Measurements from ENCODE around the gene POLG. TPM values are rescaled to one million over a fixed set of nuclear protein-coding genes. Genes with fewer than 3 reads are reported as not detected.

The POLG gene
- total RNA-seq, 1 experiment from 2014 or later = 63.1 TPM

DNA sequence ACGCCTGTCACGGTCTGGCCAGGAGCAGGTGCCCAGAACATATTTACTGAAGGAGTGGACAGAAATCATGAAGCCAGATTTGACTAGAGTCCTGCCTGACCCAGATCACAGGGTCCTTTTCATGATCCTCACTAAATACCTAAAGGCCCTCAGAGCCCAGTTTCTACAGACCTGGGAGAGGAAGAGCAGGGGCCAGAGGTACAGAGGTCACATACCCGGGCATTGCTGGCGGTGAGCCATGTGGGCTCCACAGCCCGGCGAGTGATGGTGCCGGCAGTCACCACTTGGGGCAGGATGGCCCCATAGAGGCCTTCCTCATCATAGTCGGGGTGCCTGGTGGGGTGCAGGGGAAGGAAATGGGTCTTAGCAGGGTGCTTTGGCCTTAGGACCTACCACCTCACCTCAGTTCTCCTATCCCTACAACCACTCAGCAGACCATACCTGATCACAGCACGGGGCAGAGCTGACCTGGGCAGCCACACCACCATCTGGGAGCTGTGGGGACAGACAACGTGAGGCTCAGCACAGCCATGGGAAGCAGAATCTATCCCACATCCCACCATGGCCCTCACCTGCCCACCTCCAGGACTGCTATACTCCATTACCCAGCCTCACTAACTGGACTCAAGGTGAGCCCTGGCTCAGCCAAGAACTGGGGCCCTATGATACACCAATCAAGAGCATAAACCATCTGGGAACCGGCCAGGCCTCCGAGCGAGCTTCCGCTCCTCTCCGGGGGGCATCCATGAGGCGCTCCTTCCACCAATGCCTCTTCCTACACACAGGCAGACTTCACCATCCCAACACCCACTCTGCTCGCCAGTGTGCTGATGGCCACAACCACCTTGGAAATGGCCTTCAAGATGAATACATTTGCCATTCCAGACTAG lies 12.9 kb downstream of the POLG start:
- Mint-ChIP-seq H3K9me3 (ENCODE audit: unreplicated experiment) (no peaks in the 10 kb centered on the region), H3K36me3 (ENCODE audit: insufficient read depth, unreplicated experiment) (peaks cover 89% of the 10 kb centered on the region), H3K4me1 (ENCODE audit: low read depth, unreplicated experiment) (no peaks in the 10 kb centered on the region), H3K27me3 (ENCODE audit: insufficient read depth, unreplicated experiment) (no peaks in the 10 kb centered on the region), H3K27ac (ENCODE audit: unreplicated experiment) (no peak overlapping the region), H3K4me3 (ENCODE audit: unreplicated experiment) (no peak overlapping the region)
- no peaks in the 10 kb centered on the region for H3K27me3 ChIP-seq (replicated peaks; ENCODE audit: control insufficient read depth, insufficient read depth, low read length)
- H3K4me3 ChIP-seq (ENCODE audit: low read depth, low read length) = no peak overlapping the region
- TF ChIP-seq, protein P1, sequence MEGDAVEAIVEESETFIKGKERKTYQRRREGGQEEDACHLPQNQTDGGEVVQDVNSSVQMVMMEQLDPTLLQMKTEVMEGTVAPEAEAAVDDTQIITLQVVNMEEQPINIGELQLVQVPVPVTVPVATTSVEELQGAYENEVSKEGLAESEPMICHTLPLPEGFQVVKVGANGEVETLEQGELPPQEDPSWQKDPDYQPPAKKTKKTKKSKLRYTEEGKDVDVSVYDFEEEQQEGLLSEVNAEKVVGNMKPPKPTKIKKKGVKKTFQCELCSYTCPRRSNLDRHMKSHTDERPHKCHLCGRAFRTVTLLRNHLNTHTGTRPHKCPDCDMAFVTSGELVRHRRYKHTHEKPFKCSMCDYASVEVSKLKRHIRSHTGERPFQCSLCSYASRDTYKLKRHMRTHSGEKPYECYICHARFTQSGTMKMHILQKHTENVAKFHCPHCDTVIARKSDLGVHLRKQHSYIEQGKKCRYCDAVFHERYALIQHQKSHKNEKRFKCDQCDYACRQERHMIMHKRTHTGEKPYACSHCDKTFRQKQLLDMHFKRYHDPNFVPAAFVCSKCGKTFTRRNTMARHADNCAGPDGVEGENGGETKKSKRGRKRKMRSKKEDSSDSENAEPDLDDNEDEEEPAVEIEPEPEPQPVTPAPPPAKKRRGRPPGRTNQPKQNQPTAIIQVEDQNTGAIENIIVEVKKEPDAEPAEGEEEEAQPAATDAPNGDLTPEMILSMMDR (IDR thresholded peaks at IDR 0.05; ENCODE audit: insufficient read depth in 1 of 2, low read depth in 1 of 2, low read length in 1 of 2, severe bottlenecking in 1 of 2, unreplicated experiment in 1 of 2) = no peak
- intact Hi-C loops (cut with micrococcal nuclease; ENCODE audit: unreplicated experiment) = no loop called here
- ChIA-PET CTCF (interaction anchor here (0.5 kb wide), 1 partner anchor 242 kb away, joined by 3 read pairs; no protein-coding TSS in a partner anchor), POLR2A (no interaction called here)
- H3K36me3 ChIP-seq (ENCODE audit: control insufficient read depth, insufficient read depth, low read length) = peaks cover 7% of the 10 kb centered on the region
- DNase-seq = no peak
- no peaks in the 10 kb centered on the region for H3K4me1 ChIP-seq
- no TSS peak for BruUV-seq (replicated peaks)
- no peaks in the 10 kb centered on the region for H3K9me3 ChIP-seq

DNA sequence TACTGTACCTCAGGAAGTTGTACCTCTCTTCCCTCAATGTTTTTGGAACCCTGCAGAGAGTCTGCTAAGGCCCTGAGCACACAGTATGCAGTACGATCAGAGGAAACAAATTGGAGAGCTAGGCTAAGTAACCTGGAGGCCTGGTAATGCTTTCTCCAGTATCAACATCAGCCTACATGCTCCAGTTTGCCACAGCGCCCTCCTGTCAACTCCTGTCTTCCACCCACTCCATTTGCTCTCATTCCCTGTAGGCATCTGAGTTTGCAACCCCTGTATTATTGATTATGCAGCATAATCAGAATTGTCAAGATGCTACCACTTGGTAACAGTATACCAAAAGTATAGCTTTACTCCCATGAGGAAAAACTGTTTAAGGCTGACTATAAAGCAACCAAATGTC lies 14.4 kb downstream of the POLG start:
- POLR2A ChIA-PET = no interaction called here
- intact Hi-C loops (cut with micrococcal nuclease; ENCODE audit: unreplicated experiment) = no loop called here
- H3K4me3 Mint-ChIP-seq (ENCODE audit: unreplicated experiment) = no peak overlapping the region

DNA sequence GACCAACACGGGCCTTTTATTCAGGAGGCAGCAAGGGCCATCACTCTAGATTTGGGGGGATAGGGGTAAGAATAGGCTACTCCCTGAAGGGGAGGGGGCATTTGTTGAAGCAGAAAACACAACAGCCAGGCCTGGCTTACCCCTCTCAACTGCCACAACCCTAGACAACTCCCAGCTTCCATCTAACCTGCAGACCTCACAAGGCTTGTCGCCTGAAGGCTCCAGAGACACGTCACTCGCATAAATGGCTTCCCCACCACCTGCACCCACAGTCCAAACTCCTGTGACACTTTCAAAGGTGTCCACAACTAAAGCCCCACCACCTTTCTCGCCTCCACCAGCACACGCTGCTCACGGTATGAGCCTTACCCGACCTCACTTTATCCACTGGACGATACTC lies 14.9 kb downstream of the POLG start:
- DNase-seq = no peak
- ChIA-PET CTCF (interaction anchor here (0.6 kb wide), 1 partner anchor 277 kb away, joined by 4 read pairs; no protein-coding TSS in a partner anchor), POLR2A (no interaction called here)
- H3K36me3 Mint-ChIP-seq (ENCODE audit: insufficient read depth, unreplicated experiment) = peaks cover 95% of the 10 kb centered on the region
- TF ChIP-seq, protein P1 (IDR thresholded peaks at IDR 0.05; ENCODE audit: insufficient read depth in 1 of 2, low read depth in 1 of 2, low read length in 1 of 2, severe bottlenecking in 1 of 2, unreplicated experiment in 1 of 2) = no peak
- no peaks in the 10 kb centered on the region for H3K9me3 ChIP-seq
- H3K4me3 ChIP-seq (ENCODE audit: low read depth, low read length) = no peak overlapping the region
- no peaks in the 10 kb centered on the region for H3K9me3 Mint-ChIP-seq (ENCODE audit: unreplicated experiment)
- H3K27ac Mint-ChIP-seq (ENCODE audit: unreplicated experiment) = no peak overlapping the region
- no peaks in the 10 kb centered on the region for H3K4me1 ChIP-seq
- BruUV-seq (replicated peaks) = no TSS peak
- peaks cover 5% of the 10 kb centered on the region for H3K36me3 ChIP-seq (ENCODE audit: control insufficient read depth, insufficient read depth, low read length)
- no peaks in the 10 kb centered on the region for H3K27me3 ChIP-seq (replicated peaks; ENCODE audit: control insufficient read depth, insufficient read depth, low read length)
- intact Hi-C loops (cut with micrococcal nuclease; ENCODE audit: unreplicated experiment) = no loop called here
- no peaks in the 10 kb centered on the region for H3K27me3 Mint-ChIP-seq (ENCODE audit: insufficient read depth, unreplicated experiment)
- H3K4me1 Mint-ChIP-seq (ENCODE audit: low read depth, unreplicated experiment) = peaks cover 9% of the 10 kb centered on the region
- H3K4me3 Mint-ChIP-seq (ENCODE audit: unreplicated experiment) = no peak overlapping the region

More for the DNA sequence above, 14.4 kb downstream of the POLG start:
- H3K4me1 ChIP-seq = no peaks in the 10 kb centered on the region
- peaks cover 94% of the 10 kb centered on the region for H3K36me3 Mint-ChIP-seq (ENCODE audit: insufficient read depth, unreplicated experiment)
- no peaks in the 10 kb centered on the region for H3K27me3 Mint-ChIP-seq (ENCODE audit: insufficient read depth, unreplicated experiment)
- H3K9me3 ChIP-seq = no peaks in the 10 kb centered on the region
- H3K9me3 Mint-ChIP-seq (ENCODE audit: unreplicated experiment) = no peaks in the 10 kb centered on the region
- DNase-seq = no peak
- CTCF ChIA-PET = interaction anchor here (0.6 kb wide), 1 partner anchor 277 kb away, joined by 4 read pairs; no protein-coding TSS in a partner anchor
- BruUV-seq (replicated peaks) = no TSS peak
- no peak overlapping the region for H3K27ac Mint-ChIP-seq (ENCODE audit: unreplicated experiment)
- peaks cover 3% of the 10 kb centered on the region for H3K36me3 ChIP-seq (ENCODE audit: control insufficient read depth, insufficient read depth, low read length)
- H3K27me3 ChIP-seq (replicated peaks; ENCODE audit: control insufficient read depth, insufficient read depth, low read length) = no peaks in the 10 kb centered on the region
- H3K4me1 Mint-ChIP-seq (ENCODE audit: low read depth, unreplicated experiment) = peaks cover 8% of the 10 kb centered on the region
- TF ChIP-seq, protein P1 (IDR thresholded peaks at IDR 0.05; ENCODE audit: insufficient read depth in 1 of 2, low read depth in 1 of 2, low read length in 1 of 2, severe bottlenecking in 1 of 2, unreplicated experiment in 1 of 2) = no peak
- H3K4me3 ChIP-seq (ENCODE audit: low read depth, low read length) = no peak overlapping the region

Data from Caco-2 (cell line).